AG09309 (cell line): Measurements from ENCODE around the gene GRHL1.

Experiments used
- DNase-seq: peaks from one replicate; pipeline ENCODE4 v3.0.0-alpha.2; 2010; ENCODE audit warnings: low read depth
- H3K4me3 ChIP-seq: 2 replicates; pipeline ENCODE4 v1.5.1; 2011; ENCODE audit warnings: mild to moderate bottlenecking, low read depth, low read length, moderate library complexity; ENCODE audit not compliant: control insufficient read depth
- CTCF ChIP-seq: IDR thresholded peaks from 2 replicates; pipeline ENCODE4 v1.5.1; 2011; ENCODE audit warnings: mild to moderate bottlenecking, low read depth, low read length, inconsistent platforms; ENCODE audit not compliant: insufficient read depth, control insufficient read depth; ENCODE audit errors: missing control alignments

Gene GRHL1

GRCh38 chr2:9990736-9991135 lies 39.2 kb downstream of the GRHL1 start:
- H3K4me3 ChIP-seq = no peak overlapping the region
- DNase-seq = no peak
- no peak for TF ChIP-seq CTCF

- TF ChIP-seq CTCF = no peak
- DNase-seq = no peak
- H3K4me3 ChIP-seq = no peak overlapping the region
These were observed 39.7 kb downstream of the GRHL1 start for GRCh38 chr2:9991221-9991620.

- no peak for TF ChIP-seq CTCF
- no peak overlapping the region for H3K4me3 ChIP-seq
- no peak for DNase-seq
These were observed 40.4 kb downstream of the GRHL1 start for GRCh38 chr2:9991829-9992273.

GRCh38 chr2:9992427-9993187 lies 41.1 kb downstream of the GRHL1 start:
- no peak overlapping the region for H3K4me3 ChIP-seq
- no peak for TF ChIP-seq CTCF
- no peak for DNase-seq

- no peak for DNase-seq
- TF ChIP-seq CTCF = peak; percentile 47
- no peak overlapping the region for H3K4me3 ChIP-seq
These were observed 42.1 kb downstream of the GRHL1 start for GRCh38 chr2:9993488-9994165.

- DNase-seq = no peak
- TF ChIP-seq CTCF = no peak
- no peak overlapping the region for H3K4me3 ChIP-seq
These were observed 43.0 kb downstream of the GRHL1 start for GRCh38 chr2:9994462-9994861.
